ENCODE data around the gene CYYR1.

Gene CYYR1

GRCh38 chr21:26572702-26573381 lies at the start of gene CYYR1:
CYYR1 (minus strand) TSS chr21:26573286; CDS start chr21:26572940, 346 bp downstream.
- H3K27ac ChIP-seq (ENCODE audit: low read depth, low read length), result no peak within 1 kb of the TSS
- peak within 1 kb of the TSS in 1 of 2 donors; percentile 16 for H3K4me3 ChIP-seq (ENCODE audit: low read depth in 1 of 2, low read length in 2 of 2)
- no peaks in the 10 kb centered on the region for H3K4me1 ChIP-seq (ENCODE audit: insufficient read depth, low read length)
- peaks cover 0 to 6% of the 10 kb centered on the region in 2 donors for H3K27me3 ChIP-seq (ENCODE audit: control insufficient read depth in 1 of 2, insufficient read depth in 2 of 2, low read length in 2 of 2)
- no peaks in the 10 kb centered on the region for H3K36me3 ChIP-seq (ENCODE audit: insufficient read depth, low read length)
- no peaks in the 10 kb centered on the region for H3K9me3 ChIP-seq (ENCODE audit: low read length)
- no peak within 1 kb of the TSS for H3K9ac ChIP-seq (ENCODE audit: low read length)

GRCh38 chr21:26617176-26617575 lies 44.1 kb upstream of the CYYR1 start:
- no peaks in the 10 kb centered on the region for H3K27me3 ChIP-seq (ENCODE audit: control insufficient read depth in 1 of 2, insufficient read depth in 2 of 2, low read length in 2 of 2)
- H3K4me3 ChIP-seq (ENCODE audit: low read depth in 1 of 2, low read length in 2 of 2), result no peak overlapping the region
- no peaks in the 10 kb centered on the region for H3K4me1 ChIP-seq (ENCODE audit: insufficient read depth, low read length)
- H3K36me3 ChIP-seq (ENCODE audit: insufficient read depth, low read length), result no peaks in the 10 kb centered on the region
- H3K9me3 ChIP-seq (ENCODE audit: low read length), result no peaks in the 10 kb centered on the region
- no peak overlapping the region for H3K27ac ChIP-seq (ENCODE audit: low read depth, low read length)
- H3K9ac ChIP-seq (ENCODE audit: low read length), result no peak overlapping the region

DNA sequence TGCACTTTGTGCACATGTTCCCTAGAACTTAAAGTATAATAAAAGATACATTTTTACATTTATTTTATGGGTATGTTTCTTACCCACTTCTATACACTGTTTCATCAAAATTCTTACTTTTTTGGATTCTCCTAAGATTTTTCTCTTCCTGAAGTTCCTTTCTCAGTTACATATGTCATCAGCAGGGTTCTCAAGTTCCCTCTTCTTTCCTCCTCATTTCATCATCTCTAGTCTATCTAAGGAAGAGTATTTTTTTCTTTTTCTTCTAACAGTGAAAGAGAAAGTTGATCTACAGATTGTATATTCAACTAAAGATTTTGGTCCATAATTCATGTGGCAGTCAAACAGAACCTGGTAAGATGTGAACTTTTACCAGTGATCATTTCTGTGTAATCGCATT lies 41.2 kb upstream of the CYYR1 start:
- Histone ChIP-seq H3K9me3 (ENCODE audit: low read length) (no peaks in the 10 kb centered on the region), H3K4me3 (ENCODE audit: low read depth in 1 of 2, low read length in 2 of 2) (no peak overlapping the region), H3K9ac (ENCODE audit: low read length) (no peak overlapping the region), H3K27me3 (ENCODE audit: control insufficient read depth in 1 of 2, insufficient read depth in 2 of 2, low read length in 2 of 2) (no peaks in the 10 kb centered on the region), H3K36me3 (ENCODE audit: insufficient read depth, low read length) (no peaks in the 10 kb centered on the region), H3K4me1 (ENCODE audit: insufficient read depth, low read length) (no peaks in the 10 kb centered on the region), H3K27ac (ENCODE audit: low read depth, low read length) (no peak overlapping the region)

DNA sequence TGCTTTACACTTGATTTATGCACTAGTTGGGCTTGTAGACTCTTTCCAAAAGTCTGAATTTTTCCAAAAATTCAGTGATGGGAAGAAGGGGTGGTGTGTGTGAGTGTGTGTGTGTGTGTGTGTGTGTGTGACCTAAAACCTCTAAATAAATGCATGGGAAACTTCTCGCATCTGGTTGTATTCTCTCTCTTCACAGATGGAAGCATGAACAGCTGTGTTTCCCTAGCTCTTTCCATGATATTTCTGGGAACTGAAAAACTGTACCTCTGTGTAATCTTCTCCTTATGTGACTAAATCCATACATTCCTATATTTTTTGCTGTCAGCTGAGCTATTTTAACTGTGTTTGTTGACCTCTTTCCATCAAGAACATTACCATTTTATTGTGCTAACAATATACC lies 26.2 kb upstream of the CYYR1 start:
- Histone ChIP-seq H3K4me3 (ENCODE audit: low read depth in 1 of 2, low read length in 2 of 2) (no peak overlapping the region), H3K36me3 (ENCODE audit: insufficient read depth, low read length) (no peaks in the 10 kb centered on the region), H3K27me3 (ENCODE audit: control insufficient read depth in 1 of 2, insufficient read depth in 2 of 2, low read length in 2 of 2) (no peaks in the 10 kb centered on the region), H3K9ac (ENCODE audit: low read length) (no peak overlapping the region), H3K4me1 (ENCODE audit: insufficient read depth, low read length) (no peaks in the 10 kb centered on the region), H3K9me3 (ENCODE audit: low read length) (no peaks in the 10 kb centered on the region), H3K27ac (ENCODE audit: low read depth, low read length) (no peak overlapping the region)

GRCh38 chr21:26597981-26598380 lies 24.9 kb upstream of the CYYR1 start:
- no peaks in the 10 kb centered on the region for H3K27me3 ChIP-seq (ENCODE audit: control insufficient read depth in 1 of 2, insufficient read depth in 2 of 2, low read length in 2 of 2)
- no peaks in the 10 kb centered on the region for H3K36me3 ChIP-seq (ENCODE audit: insufficient read depth, low read length)
- H3K9me3 ChIP-seq (ENCODE audit: low read length), result no peaks in the 10 kb centered on the region
- no peak overlapping the region for H3K9ac ChIP-seq (ENCODE audit: low read length)
- no peak overlapping the region for H3K27ac ChIP-seq (ENCODE audit: low read depth, low read length)
- H3K4me3 ChIP-seq (ENCODE audit: low read depth in 1 of 2, low read length in 2 of 2), result no peak overlapping the region
- H3K4me1 ChIP-seq (ENCODE audit: insufficient read depth, low read length), result no peaks in the 10 kb centered on the region

- Histone ChIP-seq H3K36me3 (ENCODE audit: insufficient read depth, low read length) (no peaks in the 10 kb centered on the region), H3K27ac (ENCODE audit: low read depth, low read length) (no peak overlapping the region), H3K9me3 (ENCODE audit: low read length) (no peaks in the 10 kb centered on the region), H3K9ac (ENCODE audit: low read length) (no peak overlapping the region), H3K4me1 (ENCODE audit: insufficient read depth, low read length) (no peaks in the 10 kb centered on the region), H3K4me3 (ENCODE audit: low read depth in 1 of 2, low read length in 2 of 2) (no peak overlapping the region), H3K27me3 (ENCODE audit: control insufficient read depth in 1 of 2, insufficient read depth in 2 of 2, low read length in 2 of 2) (no peaks in the 10 kb centered on the region)
These were observed 23.9 kb upstream of the CYYR1 start for GRCh38 chr21:26597031-26597430.

GRCh38 chr21:26595971-26596370 lies 22.9 kb upstream of the CYYR1 start:
- H3K4me1 ChIP-seq (ENCODE audit: insufficient read depth, low read length), result no peaks in the 10 kb centered on the region
- H3K9me3 ChIP-seq (ENCODE audit: low read length), result no peaks in the 10 kb centered on the region
- no peak overlapping the region for H3K4me3 ChIP-seq (ENCODE audit: low read depth in 1 of 2, low read length in 2 of 2)
- no peaks in the 10 kb centered on the region for H3K27me3 ChIP-seq (ENCODE audit: control insufficient read depth in 1 of 2, insufficient read depth in 2 of 2, low read length in 2 of 2)
- no peaks in the 10 kb centered on the region for H3K36me3 ChIP-seq (ENCODE audit: insufficient read depth, low read length)
- H3K27ac ChIP-seq (ENCODE audit: low read depth, low read length), result no peak overlapping the region
- H3K9ac ChIP-seq (ENCODE audit: low read length), result no peak overlapping the region

GRCh38 chr21:26593800-26594199 lies 20.7 kb upstream of the CYYR1 start:
- H3K4me3 ChIP-seq (ENCODE audit: low read depth in 1 of 2, low read length in 2 of 2), result no peak overlapping the region
- no peak overlapping the region for H3K9ac ChIP-seq (ENCODE audit: low read length)
- no peaks in the 10 kb centered on the region for H3K9me3 ChIP-seq (ENCODE audit: low read length)
- no peaks in the 10 kb centered on the region for H3K27me3 ChIP-seq (ENCODE audit: control insufficient read depth in 1 of 2, insufficient read depth in 2 of 2, low read length in 2 of 2)
- H3K4me1 ChIP-seq (ENCODE audit: insufficient read depth, low read length), result no peaks in the 10 kb centered on the region
- no peak overlapping the region for H3K27ac ChIP-seq (ENCODE audit: low read depth, low read length)
- no peaks in the 10 kb centered on the region for H3K36me3 ChIP-seq (ENCODE audit: insufficient read depth, low read length)

DNA sequence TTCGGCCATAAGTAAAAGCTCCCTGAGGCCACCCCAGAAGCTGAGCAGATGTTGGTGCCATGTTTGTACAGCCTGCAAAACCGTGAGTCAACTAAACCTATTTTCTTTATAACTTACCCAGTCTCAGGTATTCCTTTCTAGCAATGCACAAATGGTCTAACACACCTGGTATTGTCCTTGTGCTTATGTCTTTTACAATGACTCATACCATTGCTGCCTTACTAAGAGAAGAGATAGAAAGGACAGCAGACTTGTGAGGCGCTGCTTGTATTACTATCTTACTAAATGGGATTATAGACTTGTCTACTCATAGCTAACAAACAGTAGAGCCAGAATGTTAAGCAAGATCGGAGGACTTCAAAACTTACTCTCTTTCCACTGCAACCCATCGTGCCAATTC lies 18.5 kb upstream of the CYYR1 start:
- Histone ChIP-seq H3K9ac (ENCODE audit: low read length) (no peak overlapping the region), H3K36me3 (ENCODE audit: insufficient read depth, low read length) (no peaks in the 10 kb centered on the region), H3K9me3 (ENCODE audit: low read length) (no peaks in the 10 kb centered on the region), H3K4me3 (ENCODE audit: low read depth in 1 of 2, low read length in 2 of 2) (no peak overlapping the region), H3K27me3 (ENCODE audit: control insufficient read depth in 1 of 2, insufficient read depth in 2 of 2, low read length in 2 of 2) (no peaks in the 10 kb centered on the region), H3K4me1 (ENCODE audit: insufficient read depth, low read length) (no peaks in the 10 kb centered on the region), H3K27ac (ENCODE audit: low read depth, low read length) (no peak overlapping the region)

DNA sequence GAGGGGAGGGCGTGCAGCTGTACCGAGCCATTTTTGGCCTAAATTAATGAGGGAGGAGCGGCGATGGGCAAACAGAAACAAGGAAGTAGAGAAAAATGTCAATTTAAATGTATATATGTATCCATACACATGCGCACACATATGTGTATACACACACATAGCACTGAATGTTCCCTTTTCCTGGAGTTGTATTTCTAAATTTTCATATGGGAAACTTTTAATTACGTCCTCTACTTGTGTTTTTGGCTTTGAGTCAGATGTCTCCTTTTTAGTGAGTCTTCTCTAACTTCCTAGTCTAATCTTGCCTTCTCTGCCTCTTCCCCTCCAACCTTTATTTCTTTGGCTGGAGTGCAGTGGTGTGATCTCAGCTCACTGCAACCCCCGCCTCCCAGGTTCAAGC lies 15.4 kb upstream of the CYYR1 start:
- no peaks in the 10 kb centered on the region for H3K36me3 ChIP-seq (ENCODE audit: insufficient read depth, low read length)
- H3K27ac ChIP-seq (ENCODE audit: low read depth, low read length), result no peak overlapping the region
- no peaks in the 10 kb centered on the region for H3K27me3 ChIP-seq (ENCODE audit: control insufficient read depth in 1 of 2, insufficient read depth in 2 of 2, low read length in 2 of 2)
- no peaks in the 10 kb centered on the region for H3K4me1 ChIP-seq (ENCODE audit: insufficient read depth, low read length)
- no peak overlapping the region for H3K4me3 ChIP-seq (ENCODE audit: low read depth in 1 of 2, low read length in 2 of 2)
- no peaks in the 10 kb centered on the region for H3K9me3 ChIP-seq (ENCODE audit: low read length)
- H3K9ac ChIP-seq (ENCODE audit: low read length), result no peak overlapping the region

DNA sequence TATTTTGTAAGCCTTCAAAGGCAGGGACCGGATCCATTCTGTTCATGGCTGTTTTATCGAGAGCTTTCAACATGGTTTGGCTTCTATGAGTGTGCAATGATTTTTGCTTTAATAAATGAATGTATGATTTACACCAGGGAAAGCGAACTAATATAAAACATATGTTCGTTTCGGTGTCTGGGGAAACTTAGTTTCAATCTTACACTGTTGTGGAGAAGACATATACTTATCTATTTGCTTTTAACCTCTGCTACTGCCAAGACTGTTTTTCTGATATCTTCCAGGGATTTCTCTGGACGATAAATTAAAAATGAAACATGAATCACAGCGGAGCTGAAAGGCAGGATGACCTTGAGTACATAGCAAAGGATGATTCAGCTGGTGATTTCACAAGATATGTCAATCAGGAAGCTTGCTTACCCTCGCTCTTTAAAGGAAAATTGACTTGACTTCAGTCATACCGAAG lies 14.7 kb upstream of the CYYR1 start:
- no peak overlapping the region for H3K4me3 ChIP-seq (ENCODE audit: low read depth in 1 of 2, low read length in 2 of 2)
- no peaks in the 10 kb centered on the region for H3K27me3 ChIP-seq (ENCODE audit: control insufficient read depth in 1 of 2, insufficient read depth in 2 of 2, low read length in 2 of 2)
- no peaks in the 10 kb centered on the region for H3K9me3 ChIP-seq (ENCODE audit: low read length)
- H3K4me1 ChIP-seq (ENCODE audit: insufficient read depth, low read length), result no peaks in the 10 kb centered on the region
- H3K36me3 ChIP-seq (ENCODE audit: insufficient read depth, low read length), result no peaks in the 10 kb centered on the region
- H3K9ac ChIP-seq (ENCODE audit: low read length), result no peak overlapping the region
- no peak overlapping the region for H3K27ac ChIP-seq (ENCODE audit: low read depth, low read length)

DNA sequence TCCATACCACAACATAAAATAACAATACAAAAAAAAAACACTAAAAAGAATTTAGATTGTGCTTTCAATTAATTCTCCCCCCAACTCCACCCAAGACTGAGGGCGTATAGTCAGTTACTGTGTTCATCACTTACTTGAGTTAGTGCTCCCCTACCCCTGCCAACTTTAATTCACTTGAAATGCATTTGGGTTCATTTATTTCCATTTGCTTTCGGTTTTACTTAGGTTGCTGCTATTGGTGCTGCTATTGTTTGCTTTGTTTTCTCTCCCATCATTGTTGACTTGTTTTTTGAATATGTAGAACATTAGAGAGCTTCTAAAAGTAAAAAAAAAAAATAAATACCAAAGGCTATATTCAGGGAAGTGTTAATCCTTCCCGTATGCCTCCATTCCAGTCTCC lies 10.7 kb upstream of the CYYR1 start:
- no peaks in the 10 kb centered on the region for H3K4me1 ChIP-seq (ENCODE audit: insufficient read depth, low read length)
- no peaks in the 10 kb centered on the region for H3K27me3 ChIP-seq (ENCODE audit: control insufficient read depth in 1 of 2, insufficient read depth in 2 of 2, low read length in 2 of 2)
- H3K4me3 ChIP-seq (ENCODE audit: low read depth in 1 of 2, low read length in 2 of 2), result no peak overlapping the region
- no peaks in the 10 kb centered on the region for H3K36me3 ChIP-seq (ENCODE audit: insufficient read depth, low read length)
- no peak overlapping the region for H3K9ac ChIP-seq (ENCODE audit: low read length)
- no peak overlapping the region for H3K27ac ChIP-seq (ENCODE audit: low read depth, low read length)
- H3K9me3 ChIP-seq (ENCODE audit: low read length), result no peaks in the 10 kb centered on the region

Measured in muscle layer of colon (tissue), 2 donors.